Superior temporal gyrus (tissue), 1 donor: ENCODE measurements around the gene DLG5.

Source experiments
- DNase-seq: peaks from one replicate; pipeline ENCODE4 v3.0.0-alpha.2; 2016; ENCODE audit errors: extremely low spot score

The DLG5 gene

DNA sequence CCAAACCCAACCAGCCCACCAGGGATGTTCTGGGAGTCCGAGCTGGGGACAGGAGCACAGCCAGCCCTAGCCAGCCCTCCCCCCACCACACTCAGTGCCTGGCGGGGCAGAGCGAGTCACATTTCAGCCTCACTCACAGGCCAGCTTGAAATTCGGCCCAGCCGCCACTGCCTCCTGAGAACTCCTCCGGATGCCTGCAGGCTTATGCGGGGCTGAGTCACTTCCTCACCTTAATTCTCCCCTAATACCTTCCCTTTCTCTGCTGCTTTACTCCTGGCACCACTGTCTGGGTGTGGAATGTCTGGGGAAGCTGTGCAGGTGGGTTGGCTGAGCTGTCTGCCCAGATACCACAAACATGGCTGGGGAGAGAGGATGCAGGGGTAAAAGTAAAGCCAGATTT, 22.6 kb upstream of the DLG5 start:
- no peak for DNase-seq

- no peak for DNase-seq
These were observed 19.5 kb upstream of the DLG5 start for GRCh38 chr10:77946084-77946483.

- DNase-seq: no peak
These were observed 18.0 kb upstream of the DLG5 start for GRCh38 chr10:77944519-77944918.

GRCh38 chr10:77943121-77943901, 16.8 kb upstream of the DLG5 start:
- no peak for DNase-seq

GRCh38 chr10:77941790-77942189, 15.2 kb upstream of the DLG5 start:
- no peak for DNase-seq

- no peak for DNase-seq
These were observed 14.1 kb upstream of the DLG5 start for GRCh38 chr10:77940627-77941026.

GRCh38 chr10:77940225-77940624, 13.7 kb upstream of the DLG5 start:
- no peak for DNase-seq

GRCh38 chr10:77939561-77940001, 13.0 kb upstream of the DLG5 start:
- DNase-seq: no peak

DNA sequence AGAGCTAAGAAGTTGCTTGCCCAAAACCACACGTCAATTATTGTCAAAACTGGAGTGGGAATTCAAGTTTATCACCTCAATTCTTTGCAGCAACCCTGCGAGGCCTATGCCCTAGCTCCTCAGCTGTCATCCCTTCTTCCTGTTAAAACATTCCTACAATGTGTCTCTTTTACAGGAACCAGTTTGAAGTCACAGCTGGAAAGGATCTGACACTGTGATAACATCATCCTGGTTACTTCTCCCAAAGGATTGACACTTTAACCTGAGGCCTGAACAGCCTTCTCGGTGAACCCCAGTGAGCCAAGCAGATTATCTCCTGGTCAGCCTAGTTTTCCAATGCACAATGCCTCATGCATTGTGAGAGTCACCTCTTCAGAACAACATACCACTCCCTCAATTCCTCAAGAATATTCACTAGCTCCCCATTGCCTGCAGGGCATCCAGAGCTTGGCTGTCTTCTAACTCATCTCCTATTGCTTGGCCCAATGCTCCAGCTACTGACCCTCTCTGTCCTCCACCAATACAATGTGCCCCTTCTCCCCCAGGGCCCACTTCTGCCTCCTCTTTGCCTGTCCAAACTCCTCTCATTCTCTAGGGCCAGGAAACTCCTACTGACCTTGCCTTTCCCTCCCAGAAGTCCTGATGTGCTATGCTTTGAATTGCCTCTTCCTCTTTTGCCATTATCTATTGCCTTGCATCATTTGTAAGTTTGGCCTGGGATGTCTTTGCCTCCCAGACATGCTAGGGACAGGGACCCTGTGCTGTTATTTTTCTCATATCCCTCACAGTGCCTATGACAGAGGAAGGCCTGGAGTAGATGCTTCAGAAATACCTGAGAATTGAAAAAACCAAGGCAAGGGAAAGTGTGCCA, 10.4 kb upstream of the DLG5 start:
- DNase-seq: no peak

DNA sequence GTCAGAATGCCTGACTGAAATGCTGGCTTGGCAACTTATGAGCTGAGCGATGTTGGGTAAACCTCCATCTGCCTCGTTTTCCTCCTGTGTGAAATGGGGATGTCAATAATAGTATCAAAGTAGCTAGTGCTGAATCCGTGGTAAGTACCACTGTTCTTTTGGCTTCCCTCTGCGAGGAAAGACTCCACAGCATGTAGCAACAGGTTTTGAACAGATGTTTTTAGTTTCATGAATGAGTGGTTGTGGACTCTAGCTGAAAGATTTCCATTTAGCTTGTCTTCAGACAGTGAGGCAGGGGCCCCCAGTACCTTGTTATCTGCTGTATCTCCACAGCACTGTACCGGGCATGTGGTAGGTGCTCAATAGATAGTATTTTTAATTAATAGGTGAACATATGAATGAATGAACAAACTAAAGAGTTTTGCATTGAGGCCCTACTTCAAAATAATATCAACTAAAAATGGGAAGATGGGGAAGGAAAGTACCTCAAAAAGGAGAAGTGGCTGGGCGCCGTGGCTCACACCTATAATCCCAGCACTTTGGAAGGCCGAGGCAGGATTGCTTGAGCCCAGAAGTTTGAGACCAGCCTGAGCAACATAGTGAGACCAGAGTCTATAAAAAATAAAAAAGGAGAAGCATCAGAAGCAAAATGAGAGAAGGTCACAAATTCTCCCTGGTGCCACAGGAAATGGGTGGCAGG, 5.6 kb upstream of the DLG5 start:
- DNase-seq: no peak

GRCh38 chr10:77927402-77928246, 1.1 kb upstream of the DLG5 start:
- DNase-seq: peak; percentile 47

DNA sequence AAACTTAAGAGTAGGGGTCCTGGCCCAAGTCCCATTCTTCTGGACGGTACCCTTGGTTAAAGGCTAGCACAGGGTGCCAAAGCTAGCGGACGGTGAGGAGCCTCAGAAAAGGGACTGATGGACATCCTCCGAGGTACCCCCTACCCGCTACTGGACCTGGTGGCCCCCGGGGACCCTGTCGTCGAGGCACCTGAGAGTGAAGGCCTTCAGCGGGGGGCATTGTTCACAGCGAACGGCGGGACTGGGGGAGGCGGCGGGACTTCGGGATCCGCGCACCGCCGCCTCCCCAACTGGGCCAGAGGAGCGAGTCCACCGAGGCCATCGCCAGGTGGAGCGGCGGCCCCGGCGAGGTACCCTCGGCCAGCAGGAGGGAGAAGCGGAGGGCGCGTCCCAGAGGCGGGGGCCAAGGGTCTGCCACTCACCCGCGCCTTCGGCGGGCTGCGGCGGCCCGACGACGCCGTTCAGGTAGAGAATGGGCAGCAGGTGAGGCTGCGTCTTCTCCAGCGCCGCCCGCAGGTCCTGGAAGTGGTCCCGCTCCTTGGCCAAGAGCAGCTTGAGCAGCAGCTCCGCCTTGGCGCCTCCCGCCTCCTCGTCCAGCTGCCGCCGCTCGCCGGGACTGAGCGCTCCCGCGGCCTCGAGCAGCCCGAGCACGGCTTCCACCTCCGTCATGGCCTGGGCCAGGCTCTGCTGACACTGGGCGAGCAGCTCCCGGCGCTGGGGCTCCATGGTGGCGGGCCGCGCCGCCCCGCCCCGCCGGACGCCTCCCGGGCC, 575 bp downstream of the DLG5 start:
- no peak for DNase-seq

- DNase-seq: peak; percentile 71
These were observed 1.2 kb downstream of the DLG5 start for GRCh38 chr10:77925410-77925794.

DNA sequence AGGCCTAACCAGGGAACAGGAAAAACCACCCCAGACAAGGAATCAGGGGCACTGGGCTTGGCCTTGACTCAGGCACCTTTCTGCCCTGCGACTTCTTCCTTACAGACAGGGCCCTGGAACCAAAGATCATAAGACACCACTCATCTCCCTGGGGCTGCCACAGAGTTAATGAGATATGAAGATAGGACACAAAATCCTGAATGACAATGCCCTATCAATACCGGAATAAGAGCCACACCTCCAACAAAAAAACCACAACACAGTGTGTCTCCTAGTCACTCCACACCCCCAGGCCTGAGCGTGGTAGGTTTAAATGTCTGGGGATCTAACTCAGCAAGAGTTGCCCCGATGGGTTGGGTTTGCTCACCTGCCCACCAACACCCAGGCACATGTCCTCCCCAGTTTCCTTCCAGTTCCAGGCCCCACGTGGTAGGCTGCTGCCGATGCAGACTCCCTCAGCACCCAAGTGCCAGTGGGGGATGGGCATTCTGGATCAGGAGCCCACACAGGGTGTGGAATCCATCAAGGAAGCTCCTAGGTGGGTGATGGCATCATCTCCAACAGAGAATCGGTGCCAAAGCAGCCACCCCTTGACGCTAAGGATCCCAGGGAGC, 3.9 kb downstream of the DLG5 start:
- no peak for DNase-seq

- no peak for DNase-seq
These were observed 4.5 kb downstream of the DLG5 start for GRCh38 chr10:77922055-77922454.

GRCh38 chr10:77921395-77921794, 5.2 kb downstream of the DLG5 start:
- no peak for DNase-seq

DNA sequence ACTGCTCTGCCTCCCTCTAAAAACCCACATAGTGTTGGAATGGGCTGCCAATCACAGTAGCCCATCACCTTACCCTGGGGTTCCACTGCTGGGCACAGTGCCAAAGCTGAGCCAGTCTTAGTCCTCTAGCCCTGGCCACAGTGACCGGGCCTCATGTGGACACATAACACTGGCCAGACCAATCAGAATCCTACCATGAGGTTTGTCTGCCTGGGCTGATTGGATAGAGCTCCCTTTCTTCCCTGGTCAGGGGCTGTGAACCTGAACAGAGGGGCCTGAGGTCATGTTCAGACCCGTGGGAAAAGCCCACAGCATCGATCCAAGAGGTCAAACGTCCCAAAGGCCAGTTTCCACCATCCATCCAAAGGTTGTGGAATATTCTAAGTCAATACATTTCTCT, 6.1 kb downstream of the DLG5 start:
- no peak for DNase-seq

GRCh38 chr10:77919713-77920108, 6.8 kb downstream of the DLG5 start:
- DNase-seq: no peak

DNA sequence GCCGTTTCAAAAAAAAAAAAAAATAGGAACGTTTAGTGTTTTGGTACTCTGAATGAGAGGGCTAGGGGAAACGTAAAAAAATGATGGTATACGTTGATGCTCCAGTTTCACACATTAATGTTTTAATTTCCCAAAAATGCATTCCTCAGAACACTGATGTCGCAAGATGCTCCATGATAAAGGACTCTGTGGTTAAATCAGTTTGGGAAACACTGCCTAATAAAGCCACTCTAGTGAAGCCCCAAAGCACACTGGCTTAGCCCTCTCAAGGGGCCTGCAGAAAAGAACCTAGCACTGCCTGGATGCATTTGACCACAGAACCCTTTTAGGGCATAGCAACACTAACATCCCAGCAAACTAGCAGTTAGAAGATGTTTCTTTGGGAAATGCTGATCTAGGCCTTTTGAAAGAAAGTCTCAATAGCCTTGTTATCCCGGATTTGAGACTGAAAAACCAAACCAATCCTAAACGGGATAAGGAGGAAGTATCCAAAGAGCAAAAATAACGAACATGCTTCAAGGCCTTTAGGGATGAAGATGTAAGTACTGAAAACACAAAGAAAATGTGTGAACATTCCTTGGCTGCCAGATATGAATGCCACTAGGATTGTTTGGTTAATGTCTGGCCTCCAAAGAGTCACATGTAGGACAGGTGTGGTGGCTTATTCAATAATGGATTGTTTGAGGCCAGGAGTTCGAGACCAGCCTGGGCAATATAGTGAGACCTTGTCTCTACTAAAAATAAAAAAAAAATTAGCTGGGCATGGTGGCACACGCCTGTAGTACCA, 11.0 kb downstream of the DLG5 start:
- DNase-seq: no peak
